HG02973 (cell line): Measurements from ENCODE around the gene GALNT11.

Experiments
- ATAC-seq: cut with Tn5 transposase; IDR thresholded peaks from one replicate; pipeline ENCODE4 v1.9.1; 2021; ENCODE audit warnings: moderate library complexity; ENCODE audit not compliant: unreplicated experiment

GALNT11 gene

DNA sequence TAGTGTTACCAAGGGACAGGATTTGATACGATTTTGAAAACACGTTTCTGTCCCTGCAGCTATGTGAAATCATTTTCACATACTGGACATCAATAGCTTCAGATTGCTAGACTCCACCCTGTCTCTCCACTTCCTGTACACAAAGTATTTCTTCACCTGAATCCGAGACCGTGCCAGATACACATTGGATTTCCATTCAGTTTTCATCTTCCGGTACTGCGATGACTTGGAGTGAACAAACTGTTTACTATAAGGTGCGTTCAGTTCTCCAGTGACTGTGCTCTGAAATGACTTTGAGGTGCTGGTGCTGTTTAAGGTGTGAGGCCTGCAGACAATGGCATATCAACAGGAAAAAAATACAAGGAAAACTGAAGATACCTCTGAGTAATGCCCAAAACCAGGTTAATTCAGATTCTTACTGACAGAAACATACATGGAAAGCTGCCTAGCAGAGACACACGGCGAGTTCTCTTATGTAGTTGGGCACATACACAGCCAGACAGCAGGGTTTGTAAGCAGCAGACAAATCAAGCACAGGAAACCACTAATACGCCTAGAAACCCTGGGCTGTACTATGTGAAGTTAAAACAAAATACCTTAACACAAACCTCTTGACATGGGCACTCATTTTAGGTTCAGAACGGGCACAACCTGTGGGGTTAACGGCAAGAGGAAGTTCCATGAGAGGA lies 119.2 kb downstream of the GALNT11 start:
- ATAC-seq: no peak

DNA sequence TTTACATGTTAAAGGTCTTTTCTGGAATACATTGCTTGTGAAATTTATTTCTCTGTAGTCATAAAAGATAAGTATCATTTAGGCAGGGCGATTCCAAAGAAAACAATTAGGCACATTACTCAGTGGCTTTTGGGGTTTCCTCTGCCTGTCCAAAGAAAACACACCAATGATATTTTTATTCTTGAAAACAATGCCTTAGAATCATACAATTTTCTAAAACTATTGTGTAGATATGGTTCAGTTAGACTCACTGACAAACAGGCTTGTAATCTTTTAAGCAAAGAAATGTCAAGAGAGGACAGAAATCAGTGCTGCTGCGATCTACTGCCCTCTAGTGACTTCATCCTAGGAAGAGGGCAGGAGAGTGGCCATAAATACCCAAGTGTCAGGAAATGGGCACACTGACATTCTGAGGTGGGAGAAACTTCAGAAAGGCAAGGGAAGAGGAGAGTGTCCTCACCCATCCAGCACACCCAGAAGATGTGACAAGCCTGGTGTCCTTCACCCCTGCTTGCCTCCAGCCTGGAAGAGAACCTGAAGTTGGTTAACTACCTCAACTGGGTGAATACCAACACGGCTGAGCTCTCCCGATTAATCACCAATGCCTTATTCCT lies 120.5 kb downstream of the GALNT11 start:
- no peak for ATAC-seq

DNA sequence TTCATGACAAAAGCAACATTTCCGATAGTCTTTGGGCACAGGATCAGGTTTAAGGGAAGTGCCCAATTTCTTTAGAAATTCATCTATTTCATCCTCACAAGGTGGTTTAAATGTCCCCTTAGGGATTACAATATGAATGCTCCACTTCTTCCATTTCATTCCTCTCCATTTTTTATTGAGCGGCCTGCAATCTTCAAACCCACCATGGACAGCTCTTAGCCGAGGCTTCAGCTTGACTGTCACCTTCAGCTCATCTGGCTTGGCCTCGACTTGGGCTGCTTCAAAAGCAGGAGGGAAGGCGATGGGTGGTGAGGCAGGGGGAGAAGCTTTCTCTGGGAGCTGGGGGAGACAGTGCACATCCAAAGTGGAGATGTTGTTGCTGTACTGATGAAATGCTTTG lies 123.2 kb downstream of the GALNT11 start:
- ATAC-seq: no peak

DNA sequence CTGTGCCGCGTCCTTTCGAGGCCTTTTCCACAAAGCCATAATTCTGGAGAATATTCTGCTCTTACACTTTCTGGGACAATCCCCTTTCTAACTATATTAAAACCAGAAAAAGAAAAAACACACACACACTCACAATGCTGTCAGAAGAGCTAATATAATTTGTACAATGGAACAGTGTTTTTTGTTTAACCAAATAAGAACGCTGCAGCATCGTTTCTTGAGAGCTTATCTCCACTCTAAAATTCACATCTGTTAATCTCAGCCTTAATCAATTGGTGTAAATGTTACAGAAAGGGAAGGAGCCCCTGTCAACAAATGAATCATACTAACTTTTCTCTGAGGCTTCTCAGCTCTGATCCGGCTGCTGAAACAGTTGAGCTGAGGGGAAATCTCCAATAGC lies 123.9 kb downstream of the GALNT11 start:
- ATAC-seq: no peak

DNA sequence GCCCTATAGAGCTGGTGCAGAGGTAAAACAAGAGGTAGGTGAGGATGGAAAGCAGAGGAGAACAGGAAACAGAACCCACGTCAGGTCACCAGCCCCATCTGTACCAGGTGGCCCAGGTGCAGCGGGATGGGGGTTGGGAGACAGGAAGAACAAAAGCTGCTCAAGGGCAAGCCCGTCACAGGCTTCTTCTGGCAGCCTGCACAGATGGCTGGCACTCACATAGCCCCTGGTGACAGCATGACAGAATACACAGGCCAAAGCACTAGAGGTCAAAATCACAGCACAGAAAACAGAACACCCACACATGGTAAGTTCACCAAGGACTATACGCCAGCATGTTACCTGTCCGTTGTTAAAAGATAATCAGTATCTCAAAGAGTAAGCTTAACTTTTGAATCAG lies 126.8 kb downstream of the GALNT11 start:
- no peak for ATAC-seq

DNA sequence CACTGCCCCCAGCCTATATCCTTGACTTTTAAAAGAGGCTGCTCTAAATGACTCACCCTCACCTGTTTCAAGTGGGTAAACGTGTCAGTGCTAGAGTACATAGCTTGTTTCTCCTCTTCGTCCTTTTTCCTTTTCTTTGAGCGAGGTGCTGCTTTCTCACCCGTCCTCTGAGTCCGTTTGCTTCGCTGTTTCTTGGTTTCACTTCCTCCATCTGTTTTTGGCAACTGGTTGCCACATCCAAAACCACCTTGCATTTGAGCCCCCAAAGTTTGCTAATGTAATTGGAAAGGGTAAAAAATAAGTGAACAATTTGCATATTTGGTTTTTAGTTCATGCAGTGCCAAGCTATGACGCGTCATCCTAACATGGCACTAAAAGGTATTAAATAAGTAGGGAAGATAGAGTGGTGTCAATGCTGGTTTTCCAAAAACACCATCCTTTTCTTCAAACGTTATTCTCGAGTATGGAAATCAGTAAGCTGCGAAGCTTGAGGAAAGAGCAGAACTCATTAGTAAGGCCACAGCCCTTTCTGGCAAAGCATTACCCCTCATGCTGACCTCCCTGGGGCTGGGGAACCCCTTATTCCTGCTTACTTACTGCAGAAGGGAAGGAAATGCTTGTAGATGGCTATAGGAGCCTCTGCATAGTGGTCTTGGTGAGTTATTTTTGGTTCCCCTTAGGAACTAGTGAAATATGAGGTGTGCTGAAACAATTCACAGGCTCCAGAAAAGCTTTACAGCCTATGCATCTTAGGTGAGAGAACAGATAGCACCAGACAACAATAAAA lies 133.5 kb downstream of the GALNT11 start:
- ATAC-seq: peak; percentile 87

DNA sequence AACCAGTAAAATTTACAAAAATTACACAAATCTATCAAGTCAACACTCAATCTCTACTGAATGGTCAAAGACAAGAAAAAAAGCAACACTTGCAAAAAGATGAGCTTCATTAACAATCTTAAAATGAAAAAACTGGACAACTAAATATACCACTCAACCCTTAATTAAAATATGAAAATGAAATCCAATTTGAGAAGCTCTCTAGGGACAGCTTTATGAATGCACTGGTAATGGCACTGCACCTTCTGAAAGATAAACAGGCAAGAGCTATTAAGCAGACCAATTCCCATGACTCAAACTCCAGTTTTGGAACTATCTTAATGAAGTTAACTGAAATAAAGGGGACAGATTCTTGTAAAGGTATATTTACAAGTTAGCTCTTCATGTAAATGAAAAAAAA lies 135.7 kb downstream of the GALNT11 start:
- no peak for ATAC-seq

DNA sequence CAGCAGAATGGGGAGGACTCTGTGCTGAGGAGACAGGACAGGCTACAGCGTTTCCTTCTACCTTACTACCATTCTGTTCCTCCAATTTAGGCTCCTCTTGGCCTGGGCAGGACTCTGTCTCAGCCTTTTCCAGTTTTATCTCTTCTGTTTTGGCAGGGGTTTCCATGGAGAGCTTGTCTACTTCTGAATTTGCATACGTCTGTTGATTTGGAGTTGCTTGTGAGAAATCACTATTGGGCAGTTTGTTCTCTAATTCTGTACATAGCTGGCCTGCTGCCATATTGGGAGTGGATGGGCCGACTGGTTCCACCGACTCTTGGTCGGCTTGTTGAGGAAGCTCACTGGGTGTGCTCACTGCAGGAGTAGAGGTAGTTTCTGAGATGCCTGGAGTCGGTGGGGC lies 136.8 kb downstream of the GALNT11 start:
- ATAC-seq: no peak
